Measurements from ENCODE around the gene NPNT.

NPNT gene

DNA sequence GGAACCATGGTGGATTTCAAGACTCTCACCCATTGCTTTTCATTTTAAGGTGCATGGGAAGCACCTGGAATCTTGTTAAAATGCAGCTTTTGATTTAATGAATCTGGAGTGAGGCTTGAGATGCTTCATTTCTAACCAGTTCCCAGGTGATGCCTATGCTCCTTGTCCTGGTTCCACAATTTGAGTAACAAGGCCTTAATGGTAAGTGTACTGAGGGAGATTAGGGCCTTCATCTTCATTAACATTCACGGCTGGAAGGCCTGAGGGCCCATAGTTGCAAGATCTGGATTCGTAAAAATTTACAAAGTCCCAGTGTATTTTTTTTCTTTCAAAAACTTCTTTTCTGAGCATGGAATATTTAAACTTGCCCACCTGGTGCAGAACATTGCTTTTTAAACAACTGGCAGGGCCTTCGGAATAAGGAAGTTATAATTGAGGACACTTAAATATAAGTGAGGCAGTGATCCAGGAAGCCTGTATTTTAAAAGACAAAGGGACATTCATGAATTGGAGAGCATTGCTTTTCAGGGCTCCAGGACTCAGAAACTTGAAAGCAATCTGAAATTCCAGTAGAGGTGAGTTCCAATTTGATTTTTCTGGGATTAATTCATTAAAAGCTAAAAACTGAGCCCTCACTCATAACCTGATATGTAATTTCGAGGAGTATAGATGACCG is 77.8 kb downstream of the NPNT start:
- no peak for DNase-seq

GRCh38 chr4:105976915-105977314 is 81.6 kb downstream of the NPNT start:
- DNase-seq = no peak

DNA sequence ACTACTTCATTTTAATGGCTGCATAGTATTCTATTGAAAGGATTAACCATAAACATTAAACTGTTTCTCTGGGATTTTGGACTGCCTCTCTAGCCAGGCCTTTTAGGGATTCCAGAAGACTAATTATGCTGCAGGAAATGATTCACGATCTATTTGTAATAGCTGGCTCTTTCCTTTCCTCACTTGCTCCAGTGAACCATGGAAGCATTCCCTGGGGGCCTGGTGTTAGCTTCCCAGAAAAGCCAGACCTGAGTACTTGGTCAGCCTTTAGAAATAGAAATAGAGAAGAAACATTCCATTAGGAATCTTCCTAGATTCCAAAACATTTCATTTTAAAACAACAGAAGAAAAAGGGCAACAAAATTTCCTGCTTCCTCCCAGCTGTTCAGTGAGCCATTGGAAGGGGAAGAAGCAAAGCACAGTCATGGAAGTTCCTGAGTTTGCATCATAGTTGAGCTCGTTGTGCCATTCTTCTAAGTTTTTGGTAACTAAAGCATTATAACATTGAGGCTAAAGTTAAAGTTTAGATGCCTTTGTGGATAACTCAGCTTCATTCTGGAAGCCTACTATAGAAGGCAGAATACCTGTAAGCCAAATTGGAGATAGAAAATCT is 83.5 kb downstream of the NPNT start:
- DNase-seq = no peak

DNA sequence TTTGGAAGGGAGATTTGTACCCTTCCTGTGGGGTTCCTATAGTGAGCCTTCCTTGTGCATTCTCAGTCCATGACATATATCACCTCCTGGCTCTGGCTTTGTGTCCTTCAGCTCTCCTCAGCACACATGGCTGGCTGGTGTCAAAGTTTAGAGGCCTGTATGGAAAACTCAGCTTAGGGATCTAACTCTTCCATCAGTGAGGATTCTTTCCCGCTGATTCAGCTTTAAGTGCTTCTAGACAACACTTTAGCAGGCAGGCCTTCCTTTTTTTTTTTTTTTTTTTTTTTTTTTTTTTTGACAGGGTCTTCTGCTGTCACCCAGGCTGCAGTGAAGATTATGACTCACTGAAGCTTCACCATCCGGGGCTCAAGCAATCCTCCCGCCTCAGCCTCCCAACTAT is 84.2 kb downstream of the NPNT start:
- no peak for DNase-seq

GRCh38 chr4:105988671-105989070 is 93.4 kb downstream of the NPNT start:
- DNase-seq = no peak

DNA sequence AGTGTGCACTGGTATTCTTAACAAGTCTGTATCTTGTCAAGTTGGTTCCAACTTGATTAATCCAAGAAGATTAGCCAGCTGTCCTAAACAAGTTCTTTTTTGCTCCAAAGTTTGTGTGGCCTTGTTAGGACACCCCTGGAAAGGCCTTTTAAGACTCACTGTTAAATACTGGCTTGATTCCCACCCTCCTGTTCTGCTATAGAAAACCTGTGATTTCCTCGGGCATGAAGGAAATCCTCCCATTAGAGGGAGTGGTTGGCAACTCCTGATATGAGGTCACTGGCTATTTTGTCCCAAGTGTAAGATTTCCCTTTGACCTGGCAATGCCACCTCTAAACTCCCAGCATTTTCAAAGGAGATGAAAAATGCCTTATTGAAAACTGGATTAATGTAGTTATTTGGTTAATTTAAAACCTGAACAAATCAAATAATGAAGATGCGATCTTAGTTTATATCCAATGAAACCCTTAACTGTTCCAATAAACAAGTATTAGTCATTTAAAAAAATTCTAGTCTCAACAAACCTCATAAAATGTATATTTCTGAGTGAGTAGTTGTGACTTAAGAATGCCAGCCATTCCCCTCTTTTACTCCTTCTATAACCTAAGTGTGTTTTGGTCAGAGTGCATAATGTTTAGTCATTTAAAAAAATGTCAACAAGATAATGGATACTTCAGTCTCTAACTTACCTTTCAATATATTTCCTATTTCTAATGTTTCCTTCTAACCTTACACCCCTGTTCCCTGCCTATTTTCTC is 94.4 kb downstream of the NPNT start:
- DNase-seq = no peak

- no peak for DNase-seq
Observed at GRCh38 chr4:105990933-105991332, 95.7 kb downstream of the NPNT start.

GRCh38 chr4:105991726-105992125 is 96.5 kb downstream of the NPNT start:
- DNase-seq = no peak

DNA sequence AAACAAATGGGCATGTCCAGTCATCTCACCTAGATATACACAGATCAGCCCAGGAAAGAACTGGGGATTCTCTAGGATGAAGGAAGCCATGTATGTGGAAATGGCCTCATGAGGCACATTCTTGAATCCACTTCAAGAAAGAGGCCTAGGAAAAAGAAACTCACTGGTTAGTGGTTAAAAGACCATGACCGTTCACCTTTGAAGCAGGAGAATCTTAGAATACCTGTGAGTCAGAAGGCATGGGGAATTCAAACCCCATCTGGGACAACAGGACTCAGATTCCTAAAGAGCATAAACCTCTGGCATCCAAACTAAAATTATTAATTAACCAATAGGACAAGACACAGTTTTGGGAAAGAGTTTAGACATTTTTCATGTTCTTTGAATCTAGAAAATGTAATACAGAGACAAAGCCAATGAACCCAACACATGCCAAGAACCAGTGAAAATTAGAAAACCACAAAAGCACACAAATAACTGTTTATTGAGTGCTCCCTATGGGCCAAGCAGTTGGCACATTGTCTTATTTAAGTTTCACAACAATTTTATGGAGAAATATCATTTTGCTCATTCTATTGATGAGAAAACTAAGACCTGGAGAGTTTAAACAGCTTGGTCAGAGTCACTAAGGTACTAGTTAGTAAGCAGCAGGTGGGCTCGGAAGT is 97.5 kb downstream of the NPNT start:
- no peak for DNase-seq

GRCh38 chr4:105994061-105994460 is 98.8 kb downstream of the NPNT start:
- no peak for DNase-seq

DNA sequence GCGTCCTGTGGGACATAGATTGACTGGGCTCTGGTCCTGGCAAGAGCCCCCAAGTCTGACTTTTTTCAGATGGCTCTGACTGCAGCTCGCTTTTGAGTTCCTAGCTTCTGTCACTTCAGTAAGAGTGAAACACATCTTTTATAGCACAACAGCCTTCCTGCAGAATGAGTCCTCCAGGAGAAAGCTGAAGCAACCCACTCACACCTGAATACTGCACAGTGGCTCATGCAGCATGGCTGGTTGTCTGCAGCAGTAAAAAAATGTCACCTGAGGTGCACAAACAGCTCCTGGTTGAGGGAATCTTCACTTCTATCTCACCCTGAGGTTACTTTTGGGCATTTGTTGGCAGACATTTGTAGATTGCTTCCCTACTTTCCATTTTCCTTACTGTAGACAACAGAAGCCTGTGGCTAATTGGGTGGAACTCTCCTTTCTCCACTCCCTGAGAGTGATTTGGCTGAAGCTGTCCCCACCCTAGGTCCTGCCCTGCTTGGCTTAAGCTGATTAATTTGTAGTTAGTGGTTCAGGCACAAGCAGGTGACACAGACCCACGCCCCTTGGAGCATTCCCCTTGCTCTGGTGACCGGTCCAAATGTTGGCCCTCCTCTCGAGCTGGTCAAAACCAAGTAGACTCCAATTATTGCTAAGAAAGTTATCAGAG is 99.7 kb downstream of the NPNT start:
- DNase-seq = no peak

- DNase-seq = no peak
Observed at GRCh38 chr4:105996845-105997244, 101.6 kb downstream of the NPNT start.

DNA sequence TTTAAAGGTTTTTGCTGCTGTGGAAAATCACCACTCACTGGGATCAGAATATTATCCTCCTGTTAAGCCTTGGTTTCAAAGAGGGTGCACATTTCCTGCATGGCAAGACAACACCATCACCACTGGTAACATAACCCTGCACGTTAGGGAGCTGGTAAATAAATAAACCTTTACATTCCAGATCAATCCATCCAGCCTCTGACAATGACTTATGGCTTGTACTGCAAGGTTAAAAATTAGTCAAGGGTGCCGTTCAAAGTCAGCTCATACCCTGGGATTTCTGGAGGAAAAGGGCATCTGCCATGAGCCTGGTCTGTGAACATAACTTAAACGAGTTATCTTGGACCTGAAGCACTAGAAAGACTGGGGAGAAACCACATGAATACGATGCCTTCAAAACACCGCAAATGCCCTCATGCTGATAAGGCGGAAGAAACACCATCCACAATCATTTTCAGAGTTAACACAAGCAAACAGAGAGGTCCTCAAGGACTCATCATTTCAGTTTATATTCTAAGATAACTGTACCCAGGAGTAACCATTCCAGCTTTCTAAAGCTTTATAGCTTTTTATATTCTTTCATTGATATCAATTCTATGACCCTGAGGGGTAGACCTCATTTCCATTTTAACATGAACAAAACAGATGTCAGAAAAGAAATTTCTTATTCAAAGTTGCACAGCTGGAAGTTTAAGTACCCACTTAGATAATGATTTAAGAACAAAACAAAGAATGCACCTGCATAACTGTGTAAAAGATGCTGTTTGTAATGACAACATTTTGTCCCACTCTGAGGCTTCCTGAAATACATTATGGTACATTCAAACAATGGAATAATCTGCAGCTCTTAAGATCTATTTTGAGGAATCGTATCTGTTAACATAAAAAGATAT is 103.1 kb downstream of the NPNT start:
- DNase-seq = no peak

GRCh38 chr4:106002994-106003393 is 107.7 kb downstream of the NPNT start:
- DNase-seq = no peak

DNA sequence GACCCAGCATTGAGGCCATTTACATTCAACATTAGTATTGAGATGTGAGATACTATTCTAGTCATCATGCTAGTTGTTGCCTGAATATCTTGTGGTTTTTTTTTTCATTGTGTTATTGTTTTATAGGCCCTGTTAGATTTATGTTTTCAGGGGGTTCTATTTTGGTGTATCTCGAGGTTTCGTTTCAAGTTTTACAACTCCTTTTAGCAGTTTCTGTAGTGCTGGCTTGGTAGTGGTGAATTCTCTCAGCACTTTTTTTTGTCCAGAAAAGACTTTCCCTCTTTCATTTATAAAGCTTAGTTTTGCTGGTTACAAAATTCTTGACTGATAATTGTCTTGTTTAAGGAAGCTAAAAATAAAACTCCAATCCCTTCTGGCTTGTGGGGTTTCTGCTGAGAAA is 115.5 kb downstream of the NPNT start:
- no peak for DNase-seq

GRCh38 chr4:106011387-106011786 is 116.1 kb downstream of the NPNT start:
- no peak for DNase-seq

GRCh38 chr4:106017975-106018374 is 122.7 kb downstream of the NPNT start:
- no peak for DNase-seq

DNA sequence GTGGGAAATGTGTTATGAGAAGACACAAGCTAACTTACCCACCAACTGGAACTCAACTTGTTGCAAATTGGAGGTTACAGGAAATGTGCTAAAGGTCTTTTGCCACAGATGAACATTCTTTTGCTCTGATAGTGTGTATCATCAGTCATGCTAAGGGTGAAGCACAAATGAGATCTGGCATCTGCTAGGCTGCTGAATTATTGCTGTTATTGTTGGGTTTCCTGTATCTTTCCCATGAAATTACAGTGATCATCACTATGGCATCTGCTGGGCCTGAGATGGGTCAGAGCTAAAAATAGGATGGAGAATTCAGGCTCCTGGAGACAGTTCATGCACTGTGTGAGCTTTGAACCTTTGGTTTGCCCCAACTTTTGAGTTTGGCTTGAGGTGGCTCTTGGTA is 124.5 kb downstream of the NPNT start:
- DNase-seq = no peak

Data from CD4-positive, alpha-beta T cell treated with Interleukin-1 beta for 1 hour (primary cell).